HG03039 (cell line): ENCODE measurements around the gene ST6GALNAC3.
"Not testable (repeated sequence)": the region's sequence is repeated elsewhere in the genome, so short reads cannot be mapped to it uniquely, and the experiment has no call there.

Experiments used
- ATAC-seq: cut with Tn5 transposase; IDR thresholded peaks from one replicate; pipeline ENCODE4 v1.9.1; 2021; ENCODE audit warnings: mild to moderate bottlenecking, moderate library complexity; ENCODE audit not compliant: unreplicated experiment

Gene ST6GALNAC3

DNA sequence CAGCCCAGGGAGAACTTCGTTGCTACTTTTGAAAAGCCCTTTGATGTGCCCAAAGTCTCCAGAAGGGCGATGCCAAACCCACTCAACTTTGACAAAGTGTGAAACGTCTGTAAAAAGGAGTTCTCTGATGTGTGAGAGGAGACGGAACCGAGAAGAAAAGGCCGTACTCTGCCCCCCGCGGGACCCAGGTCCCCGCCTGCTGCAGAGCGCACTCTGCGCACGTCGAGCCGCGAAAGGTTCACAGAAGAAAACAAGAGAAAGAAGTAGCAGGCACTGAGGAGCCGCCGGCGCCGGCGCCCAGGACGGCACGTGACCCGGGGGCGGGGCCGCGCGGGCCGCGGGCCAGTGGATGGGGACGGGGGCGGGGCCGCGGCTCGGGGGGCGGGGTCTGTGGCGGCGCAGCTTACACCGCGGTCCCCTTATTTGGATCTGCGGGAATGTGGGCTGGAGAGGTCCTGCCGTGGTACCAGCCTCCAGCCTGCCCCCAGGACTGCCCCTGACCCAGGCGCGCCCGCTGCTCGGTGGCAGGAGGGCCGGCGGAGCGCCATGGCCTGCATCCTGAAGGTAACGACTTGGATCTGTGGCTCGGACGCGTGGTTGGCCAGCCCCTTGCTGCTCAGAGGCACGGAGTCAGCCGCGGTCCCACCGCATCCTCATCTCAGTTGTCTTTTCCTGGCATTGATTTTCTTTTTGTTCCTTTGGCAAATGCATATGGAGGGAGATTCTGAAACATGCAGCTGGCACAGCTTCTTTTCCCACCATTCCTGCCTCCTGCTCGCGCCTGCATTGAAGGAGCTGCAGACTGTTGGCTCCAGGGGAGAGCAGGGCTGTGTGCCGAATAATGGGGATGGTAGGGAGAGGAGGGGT, at the start of gene ST6GALNAC3:
TSS of gene ST6GALNAC3 (plus strand) at position 426 of the 867 bp plus-strand sequence.
- ATAC-seq = peak; percentile 81

DNA sequence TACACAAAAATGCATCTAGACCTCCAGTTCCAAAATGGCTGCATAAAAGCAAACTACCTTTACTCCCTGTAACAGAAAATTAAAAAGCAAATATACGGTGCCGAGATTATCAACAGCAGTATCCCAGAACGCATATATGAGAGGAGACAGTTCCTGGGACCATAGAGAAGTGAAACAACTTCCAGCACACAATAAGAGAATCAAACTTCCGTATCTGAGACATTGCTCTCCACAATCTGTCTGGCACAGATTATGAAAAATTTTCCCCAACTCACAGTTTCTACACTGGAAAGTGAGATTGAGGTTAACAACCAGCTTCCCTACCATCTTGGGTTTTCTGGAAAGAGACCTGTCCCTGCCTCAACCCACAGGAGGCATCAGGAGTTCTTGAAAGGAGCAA, 47.2 kb upstream of the ST6GALNAC3 start:
- ATAC-seq = no peak

- no peak for ATAC-seq
Measured at GRCh38 chr1:76029331-76029730, 45.2 kb upstream of the ST6GALNAC3 start.

DNA sequence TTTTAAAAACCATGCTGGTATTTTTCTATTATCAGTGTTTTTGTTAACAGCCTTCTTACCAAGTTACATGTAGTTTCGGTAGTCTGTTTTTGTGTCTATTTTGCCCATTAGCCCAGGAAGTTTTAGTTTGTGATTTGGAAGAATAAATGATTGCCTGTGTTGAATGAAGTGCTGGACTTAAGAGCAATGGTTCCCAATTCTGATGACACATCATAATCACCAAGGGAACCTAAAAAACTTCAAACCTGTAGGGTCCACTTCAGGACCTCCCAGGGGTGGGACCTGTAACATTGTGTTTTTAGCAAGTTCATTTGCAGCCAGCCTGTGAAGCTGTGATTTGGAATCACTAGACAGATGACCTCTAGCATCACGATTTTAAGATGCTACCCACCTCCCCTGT, 43.0 kb upstream of the ST6GALNAC3 start:
- no peak for ATAC-seq

- no peak for ATAC-seq
Measured at GRCh38 chr1:76033800-76034475, 40.6 kb upstream of the ST6GALNAC3 start.

- no peak for ATAC-seq
Measured at GRCh38 chr1:76035053-76035452, 39.5 kb upstream of the ST6GALNAC3 start.

- no peak for ATAC-seq
Measured at GRCh38 chr1:76037324-76037723, 37.2 kb upstream of the ST6GALNAC3 start.

DNA sequence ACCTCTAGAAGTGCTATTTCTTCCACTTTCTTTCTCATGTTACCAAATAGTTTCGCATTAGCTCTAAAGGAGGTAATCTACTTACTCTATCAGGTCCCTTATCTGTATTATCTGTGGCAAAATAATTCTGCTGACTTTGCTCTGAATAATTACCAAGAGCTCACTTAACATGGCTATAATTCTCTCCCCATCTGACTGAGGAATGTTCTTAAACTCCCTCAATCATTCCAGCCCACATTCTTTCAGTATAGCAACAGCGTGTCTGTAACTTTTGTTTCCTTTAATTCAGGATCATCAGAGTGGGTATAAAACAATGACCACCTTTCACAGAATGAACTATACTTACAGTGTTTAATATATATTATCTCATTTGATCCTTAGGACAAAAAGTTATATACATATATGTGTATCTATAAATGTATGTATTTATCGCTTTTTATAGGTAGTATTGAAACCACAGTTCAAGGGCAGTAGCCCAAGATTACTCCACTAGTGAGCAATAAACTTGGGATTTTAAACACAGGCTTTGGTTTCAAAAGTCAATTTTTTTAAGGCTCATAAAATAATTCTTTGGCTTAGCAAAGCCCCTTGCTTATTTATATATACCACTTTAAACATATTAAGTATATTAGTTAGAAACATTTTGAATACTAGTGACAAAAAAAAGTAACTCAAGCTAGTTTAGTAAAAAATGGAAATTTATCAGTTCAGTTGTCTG, 36.1 kb upstream of the ST6GALNAC3 start:
- ATAC-seq = no peak

GRCh38 chr1:76046149-76046548, 28.4 kb upstream of the ST6GALNAC3 start:
- ATAC-seq = no peak

DNA sequence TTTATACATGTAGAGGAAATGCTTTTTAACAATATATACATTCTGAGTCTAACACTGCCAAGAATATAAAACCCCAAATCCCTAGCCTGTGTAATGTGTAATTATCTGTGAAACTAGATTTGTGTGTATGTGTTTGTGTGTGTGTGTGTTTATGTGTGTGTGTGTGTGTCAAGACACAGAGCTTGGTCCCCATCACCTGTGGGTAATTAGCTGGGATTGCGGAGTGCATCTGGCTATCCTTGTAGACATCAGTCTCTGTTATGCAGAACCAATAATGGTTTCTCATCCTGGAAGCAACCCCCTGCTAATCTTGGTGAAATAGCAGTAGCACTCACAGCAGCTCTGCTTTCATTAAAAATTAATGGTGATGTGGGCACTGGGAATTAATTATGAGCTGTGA, 26.3 kb upstream of the ST6GALNAC3 start:
- ATAC-seq = no peak

- no peak for ATAC-seq
Measured at GRCh38 chr1:76048926-76049325, 25.6 kb upstream of the ST6GALNAC3 start.

GRCh38 chr1:76049498-76049897, 25.0 kb upstream of the ST6GALNAC3 start:
- no peak for ATAC-seq

- not testable (repeated sequence) for ATAC-seq
Measured at GRCh38 chr1:76050073-76050472, 24.5 kb upstream of the ST6GALNAC3 start.

DNA sequence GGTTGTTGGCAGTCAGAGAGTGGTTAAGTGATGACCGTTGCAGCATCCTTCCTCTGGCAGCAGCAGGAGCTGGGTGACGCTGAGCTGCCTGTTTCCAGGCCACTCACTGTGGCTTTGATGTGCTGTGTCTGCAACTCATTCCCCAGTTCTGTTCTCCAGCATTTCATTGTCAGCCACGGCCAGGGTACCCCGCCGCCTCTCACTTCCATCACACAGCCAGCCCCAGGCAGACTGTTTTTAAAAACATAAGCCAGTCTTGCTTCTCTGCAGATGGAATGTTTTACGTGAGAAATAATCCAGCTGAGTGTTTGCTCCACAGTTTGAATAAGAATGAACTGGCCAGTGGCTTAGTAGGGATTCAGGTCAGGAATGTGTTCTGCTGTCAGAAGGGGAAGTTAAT, 21.5 kb upstream of the ST6GALNAC3 start:
- no peak for ATAC-seq

- no peak for ATAC-seq
Measured at GRCh38 chr1:76054359-76054758, 20.2 kb upstream of the ST6GALNAC3 start.

GRCh38 chr1:76055987-76056386, 18.6 kb upstream of the ST6GALNAC3 start:
- no peak for ATAC-seq

- ATAC-seq = no peak
Measured at GRCh38 chr1:76059451-76059850, 15.1 kb upstream of the ST6GALNAC3 start.

DNA sequence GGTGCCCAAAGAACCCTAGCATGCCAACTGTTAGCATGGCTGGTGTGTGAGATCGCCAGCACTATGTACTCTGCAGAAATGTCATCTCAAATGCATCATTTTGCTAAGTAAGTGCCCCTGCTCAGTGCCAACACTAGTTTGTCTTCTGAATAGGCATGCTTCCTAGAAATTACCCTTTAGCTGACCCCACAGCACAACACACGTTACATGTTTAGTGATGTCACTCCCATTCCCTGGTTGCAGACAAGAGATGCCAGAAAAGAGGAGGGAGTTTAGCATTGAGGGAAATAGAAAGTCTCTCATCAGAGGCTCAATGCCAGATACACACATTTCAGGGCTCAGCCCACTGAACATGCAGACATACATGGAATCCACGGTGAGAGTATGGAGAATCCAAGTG, 9.3 kb upstream of the ST6GALNAC3 start:
- no peak for ATAC-seq

GRCh38 chr1:76066394-76066793, 8.2 kb upstream of the ST6GALNAC3 start:
- no peak for ATAC-seq

DNA sequence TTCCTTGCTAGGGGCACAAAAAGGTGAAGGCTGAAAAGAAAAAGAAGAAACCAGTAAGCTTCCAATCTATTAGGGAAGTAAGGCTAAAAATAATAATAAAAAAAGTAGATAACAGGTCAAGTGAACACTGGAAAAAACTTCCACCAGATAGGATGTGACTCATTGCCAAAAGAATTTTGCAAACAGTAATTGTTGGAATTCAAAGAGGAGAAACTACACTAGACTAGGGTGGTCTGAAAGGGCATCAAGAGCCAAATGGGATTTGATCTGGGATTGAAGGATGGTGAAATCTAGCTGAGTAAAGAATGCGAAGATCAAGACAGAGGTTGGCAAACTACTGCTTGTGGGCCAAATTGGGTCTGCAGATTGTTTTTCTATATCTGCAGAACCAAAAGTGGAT, 6.0 kb upstream of the ST6GALNAC3 start:
- ATAC-seq = no peak

DNA sequence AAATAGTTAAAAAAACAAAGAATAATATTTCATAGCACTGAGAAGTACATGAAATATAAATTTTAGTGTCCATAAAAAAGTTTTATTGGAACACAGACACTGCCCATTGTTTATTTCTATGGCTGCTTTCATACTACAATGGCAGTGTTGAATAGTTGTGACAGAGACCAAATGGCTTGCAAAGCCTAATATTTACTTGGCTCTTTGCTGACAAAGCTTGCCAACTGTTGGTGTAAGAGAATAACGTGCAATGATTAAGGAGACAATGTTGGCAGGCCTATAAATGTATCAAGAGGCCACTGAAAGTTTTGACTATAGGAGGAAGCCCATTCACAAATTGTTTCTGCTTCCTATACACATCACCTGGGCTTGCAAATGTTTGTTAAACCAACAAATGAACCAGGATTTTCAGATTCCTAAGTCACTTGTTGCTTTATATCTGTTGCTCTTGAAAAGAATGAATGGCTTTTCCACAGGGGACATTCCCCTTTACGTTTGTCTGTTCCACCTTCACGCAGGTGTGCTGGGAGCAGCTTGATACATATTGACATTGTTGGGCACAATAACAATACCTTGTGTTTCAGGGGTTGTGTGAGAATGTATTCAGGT, 5.5 kb upstream of the ST6GALNAC3 start:
- no peak for ATAC-seq
